ENCODE data around the gene ZNF385C.
"Not testable (repeated sequence)": the region's sequence is repeated elsewhere in the genome, so short reads cannot be mapped to it uniquely, and the experiment has no call there.

The ZNF385C gene

DNA sequence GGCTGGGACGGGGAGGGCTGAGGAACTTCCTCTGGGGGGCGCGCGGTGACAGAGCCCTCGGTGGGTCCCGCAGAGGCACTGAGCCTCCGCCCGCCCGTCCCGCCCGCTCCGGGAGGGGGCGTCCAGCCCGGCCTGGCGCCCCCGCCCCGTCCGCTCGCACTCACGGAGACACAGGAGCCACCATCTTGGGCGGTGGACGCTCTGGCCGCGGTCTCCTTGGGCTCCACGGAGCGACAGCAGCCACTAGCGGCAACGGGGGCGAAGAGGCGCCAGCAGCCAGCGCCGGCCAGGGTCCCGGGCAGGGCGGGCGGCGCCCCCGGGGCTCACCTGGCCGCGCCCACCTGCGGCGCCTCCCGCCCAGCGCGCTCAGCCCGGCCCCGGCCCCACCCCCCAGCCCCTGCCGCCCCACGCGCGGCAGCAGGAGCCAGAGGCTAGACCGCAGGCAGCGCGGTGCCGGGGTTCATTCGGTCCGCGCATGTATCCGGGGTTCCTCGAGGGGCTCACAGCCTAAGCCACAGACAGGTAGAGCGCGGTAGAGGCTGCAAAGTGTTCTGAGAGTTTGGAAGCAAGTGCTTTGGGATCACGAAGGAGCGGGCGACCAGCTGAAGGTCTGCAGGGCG is 47.8 kb downstream of the ZNF385C start, which contains the start of gene C17orf113:
Gene C17orf113, minus strand, starts transcription at position 209 of the 620 bp plus-strand sequence. CDS start 7,225 bp downstream, outside the sequence.
- peak; percentile 80 for DNase-seq (ENCODE audit: low spot score)

DNA sequence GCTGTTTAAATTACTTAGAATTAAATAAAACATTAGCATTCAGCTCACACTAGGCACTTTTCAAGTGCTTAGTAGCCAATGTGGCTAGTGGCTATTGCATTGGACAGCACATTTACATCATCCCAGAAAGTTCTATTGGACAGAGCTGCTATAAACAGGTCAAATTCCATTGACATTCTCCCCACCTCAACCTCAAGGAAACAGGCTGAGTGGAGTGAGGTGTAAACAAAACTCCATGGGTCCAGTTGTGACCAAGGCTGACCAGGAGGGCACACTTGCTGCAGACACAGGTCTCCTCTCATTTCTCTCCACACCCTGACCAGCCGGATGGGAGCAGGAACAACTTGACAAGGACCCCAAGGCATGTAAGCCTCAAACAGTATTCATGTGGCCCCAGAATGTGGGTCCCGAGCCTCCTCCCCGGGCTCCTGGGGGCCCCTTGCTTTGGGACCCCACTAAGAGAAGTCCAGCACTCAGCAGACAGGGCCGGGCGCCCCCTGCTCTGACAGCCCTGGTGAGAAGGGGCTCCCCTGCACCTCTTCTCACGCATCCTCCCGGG is 48.4 kb downstream of the ZNF385C start:
- DNase-seq (ENCODE audit: low spot score), result no peak

DNA sequence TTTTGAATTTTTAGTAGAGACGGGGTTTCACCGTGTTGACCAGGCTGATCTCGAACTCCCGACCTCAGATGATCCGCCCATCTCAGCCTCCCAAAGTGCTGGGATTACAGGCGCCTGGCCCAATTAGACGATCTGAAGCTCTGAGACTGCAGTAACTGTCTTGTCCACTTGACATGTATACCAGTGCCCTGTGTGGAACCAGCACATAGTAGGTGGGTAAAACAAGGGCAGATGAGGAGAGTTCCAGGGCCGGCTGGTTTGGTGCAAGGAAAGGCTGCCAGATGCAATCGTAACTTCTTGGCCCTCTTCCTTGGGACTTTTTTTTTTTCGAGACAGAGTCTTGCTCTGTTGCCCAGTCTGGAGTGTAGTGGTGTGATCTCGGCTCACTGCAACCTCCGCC is 50.9 kb downstream of the ZNF385C start:
- no peak for DNase-seq (ENCODE audit: low spot score)

DNA sequence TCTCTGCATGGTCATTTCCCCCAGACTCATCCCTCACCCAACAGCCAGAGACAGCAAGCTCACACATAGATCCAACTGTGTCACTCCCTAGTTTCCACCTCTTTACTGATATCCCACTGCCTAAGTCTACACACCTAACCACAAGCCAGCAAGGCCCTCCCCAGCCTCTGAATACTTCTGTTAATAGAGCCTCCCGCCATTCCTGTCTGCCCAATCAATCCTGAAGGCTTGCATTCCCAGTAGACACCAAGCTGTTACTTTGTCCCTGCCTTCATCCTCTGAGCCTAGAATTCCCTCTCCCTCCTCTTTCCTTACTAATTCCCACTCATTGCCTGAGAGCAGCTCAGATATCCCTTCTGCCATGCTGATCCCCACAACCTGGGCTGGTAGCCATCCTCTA is 52.6 kb downstream of the ZNF385C start:
- DNase-seq (ENCODE audit: low spot score), result no peak

DNA sequence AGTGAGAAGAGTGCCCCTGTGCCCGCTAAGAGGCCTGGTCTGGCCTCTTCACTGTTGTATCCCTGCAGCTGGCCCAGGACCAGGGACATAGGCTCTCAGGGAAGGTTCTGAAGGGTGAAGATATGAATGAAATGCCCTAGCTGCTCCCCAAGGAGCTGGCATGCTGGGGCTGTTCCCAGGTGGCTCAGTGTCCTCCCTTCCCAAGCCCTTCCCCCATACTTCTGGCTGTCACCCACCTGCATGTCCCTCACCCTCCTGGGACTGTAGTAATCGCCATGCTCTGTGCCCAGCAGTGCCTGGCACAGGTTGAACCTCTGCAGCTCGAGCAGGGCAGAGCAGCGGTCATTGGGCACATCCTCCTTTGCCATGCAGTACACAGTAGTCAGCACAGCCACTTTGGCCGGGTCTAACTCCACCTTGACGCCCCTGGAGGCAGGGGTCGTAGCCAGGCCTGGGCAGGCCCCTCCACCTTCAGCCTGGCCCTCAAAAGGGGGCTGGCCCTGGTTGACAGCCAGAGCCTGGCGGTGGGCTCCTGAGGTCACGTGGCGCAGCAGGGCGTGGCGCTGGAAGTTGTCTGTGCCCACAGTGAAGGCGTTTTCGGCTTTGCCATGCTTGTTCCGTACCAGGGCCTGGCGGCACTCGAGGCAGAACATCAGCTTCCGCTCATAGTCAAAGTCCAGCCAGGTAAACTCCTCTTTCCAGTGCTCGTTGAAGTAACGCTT is 55.5 kb downstream of the ZNF385C start:
- DNase-seq (ENCODE audit: low spot score), result no peak

DNA sequence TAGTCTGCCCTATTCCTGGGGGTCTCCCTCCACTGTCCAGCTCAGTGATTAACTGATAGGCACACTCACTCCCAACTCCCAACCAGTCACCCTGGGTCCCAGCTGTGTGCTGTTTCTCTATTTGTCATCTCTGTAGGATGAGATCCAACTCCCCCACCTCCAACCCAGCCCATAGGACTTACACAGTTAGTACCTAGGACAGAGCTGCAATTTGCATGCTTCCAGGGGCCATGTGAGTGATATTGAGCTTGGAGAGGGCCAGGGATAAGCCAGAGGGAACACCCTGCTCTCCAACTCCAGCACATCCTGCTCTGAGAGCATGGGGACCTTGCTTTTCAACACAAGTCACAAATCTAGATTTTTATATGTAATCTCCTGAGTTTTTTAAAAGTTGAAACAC is 56.7 kb downstream of the ZNF385C start:
- no peak for DNase-seq (ENCODE audit: low spot score)

DNA sequence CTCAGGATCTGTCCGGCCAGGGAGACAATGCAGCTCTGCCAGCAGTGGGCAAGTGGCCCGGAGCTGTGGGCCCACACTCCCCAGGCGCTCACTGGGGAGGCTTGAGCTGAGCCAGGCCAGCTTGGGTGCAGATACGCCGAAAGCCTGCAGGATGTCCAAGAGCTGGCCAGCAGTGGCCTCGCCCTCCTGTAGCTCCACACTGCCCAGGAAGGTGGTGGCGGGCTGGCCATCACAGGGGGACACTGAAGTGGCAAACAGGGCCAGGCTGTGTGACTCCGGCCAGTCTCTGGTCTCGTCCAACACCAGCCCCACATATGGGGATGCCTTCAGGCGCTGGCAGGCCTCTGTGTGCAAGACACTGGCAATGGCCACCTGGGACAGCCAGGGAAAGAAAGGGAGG is 57.5 kb downstream of the ZNF385C start:
- DNase-seq (ENCODE audit: low spot score), result no peak

DNA sequence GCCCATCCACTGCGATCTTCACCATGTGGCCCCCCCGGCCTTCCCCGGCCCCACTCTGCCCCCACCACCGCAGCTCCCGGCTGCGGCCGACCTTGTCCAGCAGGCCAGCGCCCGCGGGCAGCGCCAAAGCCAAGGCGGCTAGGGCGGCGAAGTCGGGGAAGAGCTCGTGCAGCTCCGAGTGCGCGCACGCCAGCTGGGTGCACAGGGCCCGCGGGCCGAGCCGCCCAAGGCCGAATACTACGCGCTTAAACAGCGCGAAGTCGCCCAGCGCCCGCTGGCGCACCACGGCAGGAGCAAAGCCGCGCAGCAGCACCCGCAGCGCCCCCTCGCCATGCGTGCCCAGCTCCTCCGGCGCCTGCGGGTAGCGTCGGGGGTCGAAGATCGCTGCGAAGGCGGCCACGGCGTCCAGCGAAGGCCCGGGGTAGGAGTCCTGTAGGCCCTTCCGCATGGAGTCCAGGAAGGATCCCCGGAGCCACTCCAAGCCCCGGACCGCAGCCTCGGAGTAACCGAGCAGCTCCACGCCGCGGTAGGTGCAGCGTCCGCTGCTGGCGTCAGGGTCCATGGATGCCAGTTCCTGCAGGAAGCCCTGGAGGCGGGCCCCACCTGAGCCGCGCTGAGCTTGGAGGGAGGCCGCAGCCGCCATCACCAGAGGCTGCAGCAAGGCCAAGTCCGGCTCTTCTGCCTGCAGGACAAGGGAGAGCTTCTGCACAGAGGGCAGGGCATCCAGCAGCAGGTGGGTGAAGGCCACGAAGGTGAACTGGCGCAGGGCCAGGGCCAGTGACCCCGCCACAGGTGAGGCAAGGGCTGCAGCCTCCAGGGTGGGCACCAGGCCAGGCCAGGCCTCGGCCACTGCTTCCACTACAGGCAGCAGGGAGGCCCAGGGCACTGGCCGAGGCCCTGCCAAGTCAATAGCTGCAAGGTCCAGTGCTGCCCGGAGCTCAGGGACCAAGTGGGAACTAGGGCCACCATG is 58.2 kb downstream of the ZNF385C start:
- DNase-seq (ENCODE audit: low spot score), result peak; percentile 58

DNA sequence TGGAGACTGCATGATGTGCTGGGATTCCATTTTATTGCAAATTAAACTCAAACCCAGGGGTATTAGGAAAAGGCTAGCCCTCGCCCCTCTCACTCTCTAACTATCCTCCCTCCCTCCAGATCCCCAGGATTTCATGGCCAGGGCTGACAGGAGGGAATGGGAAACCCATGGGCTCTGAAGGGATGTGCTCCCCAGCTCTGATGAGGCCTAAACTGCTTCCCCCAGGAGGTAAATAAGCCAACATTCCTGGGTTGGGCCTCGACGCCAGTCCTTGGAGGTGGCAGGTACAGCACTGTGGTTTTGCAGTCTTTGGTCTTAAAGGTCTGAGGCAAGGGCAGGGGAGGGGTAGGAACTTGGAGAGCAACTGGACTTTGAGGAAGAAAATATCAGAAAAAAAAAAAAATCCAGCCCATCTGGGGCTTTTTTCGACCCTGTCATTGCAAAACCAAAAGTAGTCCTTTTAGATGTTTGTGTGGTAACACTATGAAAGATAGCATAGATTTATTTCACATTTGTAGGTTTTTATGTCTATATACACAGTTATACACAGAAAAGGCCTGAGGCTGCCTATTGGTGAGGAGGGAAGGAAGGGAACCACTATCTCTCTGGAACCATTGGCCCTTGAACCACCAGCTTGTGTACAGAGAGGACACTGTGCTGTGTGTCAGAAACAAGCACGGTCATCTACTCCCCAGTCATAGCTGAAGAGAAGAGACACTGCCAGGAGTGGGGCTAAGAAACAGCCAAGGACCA is 59.9 kb downstream of the ZNF385C start:
- no peak for DNase-seq (ENCODE audit: low spot score)

DNA sequence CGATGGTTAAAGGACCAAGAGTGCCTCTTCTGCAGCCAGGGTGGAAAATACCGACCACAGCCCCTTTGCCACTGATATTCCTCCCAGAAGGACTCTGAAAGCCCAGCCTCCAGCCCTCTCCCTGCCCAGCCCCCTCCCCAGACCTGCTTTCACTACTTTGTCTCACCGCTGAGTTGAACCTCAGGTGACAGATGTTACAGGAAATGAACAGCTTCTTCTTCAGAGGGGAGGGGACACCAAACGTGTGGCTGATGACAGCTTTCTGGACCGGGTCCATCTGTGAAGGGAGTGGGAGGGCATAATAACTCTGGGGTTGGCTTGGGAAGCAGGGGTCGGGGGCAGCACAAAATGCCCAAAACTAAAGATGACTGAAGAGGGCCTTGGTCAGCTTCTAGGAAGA is 64.2 kb downstream of the ZNF385C start:
- no peak for DNase-seq (ENCODE audit: low spot score)

DNA sequence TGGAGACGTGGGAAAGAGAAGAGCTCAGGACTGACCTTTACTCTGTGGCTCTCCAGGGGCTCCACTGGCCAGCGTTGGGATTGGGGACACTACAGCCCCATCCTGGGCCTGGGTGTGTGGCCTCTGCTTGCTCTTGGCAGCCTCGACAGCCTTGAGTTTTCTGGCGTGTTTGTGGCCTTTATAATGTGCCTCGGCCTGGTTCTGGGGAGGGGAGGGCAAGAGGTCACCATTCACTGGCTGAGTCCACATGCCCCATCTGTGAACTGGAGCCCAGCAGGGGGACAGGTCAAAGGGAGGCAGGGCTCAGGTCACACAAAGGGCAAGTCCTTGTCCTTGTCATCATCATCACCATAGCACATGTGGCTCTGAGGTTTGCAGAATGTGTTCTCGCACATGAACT is 66.7 kb downstream of the ZNF385C start:
- DNase-seq (ENCODE audit: low spot score), result no peak

DNA sequence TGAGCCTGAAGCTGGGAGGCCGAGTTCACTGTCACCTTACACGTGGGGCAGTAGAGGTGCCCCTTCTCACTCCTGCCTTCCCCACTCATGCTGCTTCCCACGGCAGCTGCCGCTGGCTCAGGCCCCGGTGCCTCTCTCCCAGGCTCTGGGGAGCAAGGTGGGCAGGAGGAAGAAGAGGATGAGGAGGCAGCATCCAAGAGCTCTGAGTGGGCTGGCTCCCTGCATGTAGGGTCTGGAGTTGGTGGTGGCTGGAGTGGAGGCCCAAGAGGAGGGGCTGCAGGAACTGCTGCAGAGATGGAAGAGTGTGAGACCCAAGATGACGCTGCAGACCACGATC is 69.5 kb downstream of the ZNF385C start:
- no peak for DNase-seq (ENCODE audit: low spot score)

DNA sequence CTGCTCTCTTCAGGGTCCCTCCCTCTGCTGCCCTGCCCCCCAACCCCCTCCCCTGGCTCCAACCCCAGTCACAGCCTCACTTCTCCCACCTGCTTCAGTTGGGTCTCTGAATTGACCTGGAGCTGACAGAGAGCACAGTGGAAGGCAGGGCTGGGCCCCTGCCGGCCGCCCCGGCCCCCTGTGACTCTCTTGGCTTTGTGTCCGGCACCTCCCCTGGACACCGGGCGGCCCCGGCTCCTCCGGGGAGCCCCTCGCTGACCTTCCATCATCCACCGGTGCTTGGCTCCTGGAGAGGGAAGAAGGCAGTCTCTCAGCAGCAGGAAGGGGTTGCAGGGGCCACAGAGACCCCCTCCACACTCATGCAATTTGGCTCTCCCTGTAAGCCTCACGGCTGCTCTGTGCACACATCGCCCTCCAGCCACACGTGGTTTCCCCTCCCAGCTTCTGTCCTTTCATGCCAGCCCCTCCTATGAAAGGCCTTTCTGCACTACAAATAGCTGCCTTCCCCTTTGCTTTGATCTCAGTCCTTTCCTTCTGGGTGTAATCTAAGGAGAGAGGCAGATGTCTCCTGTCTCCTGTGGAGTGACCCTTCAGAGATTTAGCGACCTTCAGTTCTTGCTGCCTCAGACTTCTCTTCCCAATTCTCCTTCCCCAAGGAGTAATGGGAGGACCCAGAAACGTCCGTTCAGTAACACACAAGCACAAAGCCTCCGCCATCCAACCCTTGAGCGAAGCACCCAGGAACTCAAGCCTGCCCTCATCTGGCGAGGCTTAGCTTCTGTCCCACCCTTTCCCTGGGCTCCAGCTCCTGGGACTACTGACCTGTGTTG is 70.1 kb downstream of the ZNF385C start:
- no peak for DNase-seq (ENCODE audit: low spot score)

DNA sequence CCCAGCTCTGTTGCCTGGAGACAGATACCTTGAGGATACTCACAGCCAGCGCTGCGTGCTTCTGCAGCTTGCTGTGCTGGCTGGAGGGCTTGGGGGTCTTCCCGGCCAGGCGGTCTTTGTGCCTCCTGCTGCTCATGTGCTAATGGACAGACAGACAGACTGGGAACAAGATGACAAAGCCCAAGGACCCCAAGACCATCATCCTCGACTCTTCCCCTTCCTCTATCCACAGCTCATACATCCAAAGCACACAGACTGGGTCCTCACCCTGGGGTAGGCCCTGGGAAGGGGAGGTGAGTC is 70.7 kb downstream of the ZNF385C start:
- no peak for DNase-seq (ENCODE audit: low spot score)

DNA sequence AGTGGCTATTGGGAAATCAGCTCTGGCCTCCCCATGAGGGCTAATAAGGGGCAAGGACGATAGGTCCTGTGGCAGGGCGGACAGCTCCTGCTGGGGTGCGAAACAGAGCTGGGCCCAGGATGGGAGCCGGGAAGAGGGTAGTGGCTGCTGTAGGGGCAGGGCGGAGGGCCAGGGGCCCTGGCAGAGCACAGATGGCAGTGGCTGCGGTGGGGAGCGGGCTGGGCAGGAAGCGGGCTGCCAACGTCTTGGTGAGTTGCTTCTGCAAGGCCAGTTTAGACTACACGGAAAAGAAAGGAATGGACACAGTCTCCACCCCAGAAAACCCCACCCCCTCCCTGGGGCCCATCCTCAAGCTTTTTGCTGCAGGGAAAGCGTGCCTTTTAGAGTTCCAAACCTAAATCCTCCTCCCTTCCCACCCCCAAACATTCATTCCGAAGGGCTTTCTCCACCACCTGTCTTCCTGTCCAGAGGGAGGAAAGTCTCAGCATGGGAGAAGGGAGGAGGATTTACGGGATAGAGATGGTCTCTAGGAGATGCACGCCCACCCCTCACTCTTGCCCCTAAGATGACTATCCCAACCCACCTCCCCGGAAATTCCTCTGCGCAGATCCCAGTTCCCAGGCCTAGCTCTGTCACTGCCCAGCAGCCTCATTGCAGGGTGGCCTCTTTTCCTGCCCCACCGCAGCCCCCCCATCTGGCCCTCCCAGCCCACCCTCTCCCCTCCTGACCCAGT is 71.2 kb downstream of the ZNF385C start:
- DNase-seq (ENCODE audit: low spot score), result no peak

DNA sequence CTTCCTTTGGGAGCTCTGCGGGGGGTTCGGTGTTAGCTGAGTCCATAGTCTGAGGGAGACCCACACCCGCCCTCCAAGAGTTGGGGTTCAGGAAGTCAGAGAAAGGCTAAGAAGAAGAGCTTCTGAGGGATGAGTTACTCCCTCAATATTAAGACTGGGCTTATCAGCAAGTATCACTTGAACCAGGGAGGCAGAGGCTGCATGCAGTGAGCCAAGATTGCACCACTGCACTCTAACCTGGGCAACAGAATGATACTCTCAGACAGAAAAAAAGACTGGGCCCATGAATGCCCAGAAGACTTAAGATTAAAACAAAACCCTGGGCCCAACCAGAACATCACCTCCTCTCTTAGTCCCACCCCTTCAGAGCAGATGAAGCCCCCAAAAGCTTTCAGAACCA is 72.3 kb downstream of the ZNF385C start:
- no peak for DNase-seq (ENCODE audit: low spot score)

DNA sequence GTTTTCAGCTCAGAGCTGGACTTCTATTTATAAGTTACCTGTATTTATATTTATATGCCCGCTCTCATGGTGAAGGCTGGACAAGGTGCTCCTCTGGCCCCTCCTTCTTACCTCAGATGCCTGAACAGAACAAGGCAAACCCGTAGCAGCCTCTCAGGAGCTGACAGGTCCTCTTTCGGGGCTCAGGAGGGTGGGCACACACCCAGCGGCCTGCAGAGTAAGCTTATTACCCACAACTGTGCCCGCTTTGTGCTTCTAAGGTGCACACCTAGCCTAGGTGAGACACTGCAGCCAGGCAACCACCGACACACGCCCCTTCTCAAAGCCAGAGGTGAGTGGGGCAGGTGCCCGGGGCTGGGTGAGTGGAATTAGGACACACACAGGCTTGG is 73.1 kb downstream of the ZNF385C start:
- DNase-seq (ENCODE audit: low spot score), result no peak

DNA sequence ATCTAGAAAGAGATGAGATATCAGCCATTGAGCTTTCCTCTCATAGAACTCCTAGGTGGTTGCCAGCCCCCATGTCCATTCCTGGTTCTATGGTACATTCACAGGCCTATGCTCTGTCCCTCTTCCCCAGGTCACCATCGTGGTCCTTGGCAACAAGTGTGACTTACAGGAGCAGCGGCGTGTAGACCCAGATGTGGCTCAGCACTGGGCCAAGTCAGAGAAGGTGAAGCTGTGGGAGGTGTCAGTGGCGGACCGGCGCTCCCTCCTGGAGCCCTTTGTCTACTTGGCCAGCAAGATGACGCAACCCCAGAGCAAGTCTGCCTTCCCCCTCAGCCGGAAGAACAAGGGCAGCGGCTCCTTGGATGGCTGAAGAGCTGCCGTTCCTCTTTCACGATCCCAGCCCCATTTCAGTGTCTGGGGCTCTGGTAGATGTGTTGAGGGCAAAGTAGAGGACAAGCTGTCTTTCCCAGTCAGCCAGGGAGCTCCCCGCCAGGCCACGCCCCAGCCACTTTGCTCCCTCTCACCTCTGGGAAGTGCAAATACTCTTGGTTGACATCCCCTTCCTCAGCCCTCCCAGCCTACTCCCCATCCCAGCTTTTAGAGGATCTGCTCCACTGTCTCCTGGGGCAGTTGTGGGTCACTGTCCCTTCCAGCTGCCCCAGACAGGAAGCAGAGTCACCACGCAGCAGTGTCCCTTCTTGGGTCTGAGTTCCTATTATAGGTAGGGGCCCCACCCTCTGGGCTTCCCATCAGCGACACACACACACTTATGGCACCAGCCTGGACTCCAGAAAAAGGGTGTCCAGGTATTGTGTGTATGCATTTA is 74.5 kb downstream of the ZNF385C start:
- DNase-seq (ENCODE audit: low spot score), result no peak

DNA sequence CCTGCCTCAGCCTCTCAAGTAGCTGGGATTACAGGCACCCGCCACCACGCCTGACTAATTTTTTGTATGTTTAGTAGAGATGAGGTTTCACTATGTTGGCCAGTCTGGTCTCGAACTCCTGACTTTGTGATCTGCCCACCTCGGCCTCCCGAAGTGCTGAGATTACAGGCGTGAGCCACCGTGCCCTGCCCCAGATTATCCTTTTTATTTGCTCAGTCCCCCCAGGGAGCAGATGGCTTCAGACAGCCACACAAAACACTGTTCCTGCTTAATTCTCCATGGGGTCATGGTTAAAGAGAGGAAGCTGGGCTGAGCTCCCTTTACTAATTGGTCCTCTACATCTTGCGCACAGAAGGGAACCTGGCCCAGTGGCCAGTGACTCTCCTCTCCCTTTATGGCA is 77.4 kb downstream of the ZNF385C start:
- not testable (repeated sequence) for DNase-seq (ENCODE audit: low spot score)
